ENCODE measurements around the gene CTNNA1.

GRCh38 chr5:138716456-138716924 is 36.7 kb upstream of the CTNNA1 start:
- TF ChIP-seq CTCF (IDR thresholded peaks at IDR 0.05) (no peak), POLR2A (IDR thresholded peaks at IDR 0.05) (no peak)

All from adrenal gland (tissue), 5 donors.